Frontal cortex (tissue), 4 donors: ENCODE results near the gene ZMYND15. TPM values are rescaled to one million over a fixed set of nuclear protein-coding genes. Genes with fewer than 3 reads are reported as not detected.
"Not testable (repeated sequence)": the region's sequence is repeated elsewhere in the genome, so short reads cannot be mapped to it uniquely, and the experiment has no call there.

Source experiments
- DNase-seq, 2 donors: peaks; one replicate each; pipeline ENCODE4 v3.0.0; 2012; ENCODE audit warnings: low spot score in 2 of 2
- FAIRE-seq: peaks from 2 replicates; lab custom pipeline; 2012; peaks lifted over from hg19 to GRCh38; lab: Jason Lieb, UNC
- total RNA-seq: library from RNA; depleted of rRNA; stranded (reverse); fragments of >200 nt; gene quantifications from one replicate; pipeline ENCODE4 v1.2.3, GENCODE V29; 2014
- donor health status: control.
- donor health status: control.
- donor health status: control.

Gene ZMYND15
- total RNA-seq = not detected

GRCh38 chr17:4739122-4740024, at the start of gene ZMYND15, which contains the start of gene CXCL16:
TSS of gene ZMYND15 (plus strand) at chr17:4739833. CDS start at chr17:4740549, 716 bp downstream.
TSS of gene CXCL16 (minus strand) at chr17:4739928. CDS start at chr17:4739339, 589 bp downstream.
- no peak for FAIRE-seq
- DNase-seq = peak; percentile 66 to 74

- not testable (repeated sequence) for DNase-seq, FAIRE-seq
These were observed 49.8 kb upstream of the ZMYND15 start for GRCh38 chr17:4689872-4690271.

- FAIRE-seq (no peak), DNase-seq (no peak)
These were observed 48.9 kb upstream of the ZMYND15 start for GRCh38 chr17:4690745-4691144.

- no peak for FAIRE-seq
- DNase-seq = no peak
These were observed 47.9 kb upstream of the ZMYND15 start for GRCh38 chr17:4691686-4692085.

GRCh38 chr17:4693416-4693815, 46.2 kb upstream of the ZMYND15 start:
- no peak for DNase-seq
- FAIRE-seq = no peak

- DNase-seq (no peak), FAIRE-seq (no peak)
These were observed 43.2 kb upstream of the ZMYND15 start for GRCh38 chr17:4696437-4696805.

- DNase-seq, FAIRE-seq: not testable (repeated sequence)
These were observed 40.1 kb upstream of the ZMYND15 start for GRCh38 chr17:4699401-4700056.

- FAIRE-seq (no peak), DNase-seq (no peak)
These were observed 38.5 kb upstream of the ZMYND15 start for GRCh38 chr17:4701116-4701515.

- DNase-seq (peak in 1 of 2 donors; percentile 11), FAIRE-seq (no peak)
These were observed 36.3 kb upstream of the ZMYND15 start for GRCh38 chr17:4703330-4703691.

- DNase-seq, FAIRE-seq: not testable (repeated sequence)
These were observed 35.1 kb upstream of the ZMYND15 start for GRCh38 chr17:4704574-4704907.

GRCh38 chr17:4704991-4705390, 34.6 kb upstream of the ZMYND15 start:
- FAIRE-seq = no peak
- DNase-seq = no peak

- FAIRE-seq (no peak), DNase-seq (peak in 1 of 2 donors; percentile 10)
These were observed 33.5 kb upstream of the ZMYND15 start for GRCh38 chr17:4706121-4706520.

GRCh38 chr17:4708436-4708835, 31.2 kb upstream of the ZMYND15 start:
- FAIRE-seq (no peak), DNase-seq (no peak)

- FAIRE-seq = no peak
These were observed 29.6 kb upstream of the ZMYND15 start, which contains the start of gene ARRB2 for GRCh38 chr17:4709794-4710692. TSS of gene ARRB2 (plus strand) at chr17:4710632. CDS start at chr17:4710722, 90 bp downstream.

GRCh38 chr17:4710693-4711634, 28.7 kb upstream of the ZMYND15 start:
- no peak for FAIRE-seq
- peak in 1 of 2 donors; percentile 40 for DNase-seq

More at GRCh38 chr17:4709794-4710692, 29.6 kb upstream of the ZMYND15 start, which contains the start of gene ARRB2:
- peak; percentile 99 for DNase-seq

- FAIRE-seq (no peak), DNase-seq (peak in 1 of 2 donors; percentile 43)
These were observed 27.9 kb upstream of the ZMYND15 start for GRCh38 chr17:4711661-4712181.

GRCh38 chr17:4712526-4712925, 27.1 kb upstream of the ZMYND15 start:
- FAIRE-seq = no peak

GRCh38 chr17:4714340-4715062, 25.1 kb upstream of the ZMYND15 start:
- DNase-seq, FAIRE-seq: not testable (repeated sequence)

More at GRCh38 chr17:4712526-4712925, 27.1 kb upstream of the ZMYND15 start:
- peak in 1 of 2 donors; percentile 28 for DNase-seq
